Sigmoid colon (tissue), 4 donors: ENCODE measurements around the gene MLLT10.

Source experiments
- CTCF ChIP-seq, 4 experiments: fragments of 450-650 bp in 3 of 4; fragments of 200-600 bp in 1 of 4; IDR thresholded peaks; one replicate each; pipeline ENCODE4 v1.5.1; 2016 to 2019; ENCODE audit warnings: antibody characterized with exemption in 4 of 4, mild to moderate bottlenecking in 3 of 4, moderate library complexity in 2 of 4
- EP300 ChIP-seq, 4 donors: sonication (generic); formaldehyde crosslinking; IDR thresholded peaks; one replicate each; pipeline ENCODE4 v1.6.1; 2017; ENCODE audit warnings: antibody characterized with exemption in 4 of 4
- POLR2AphosphoS5 ChIP-seq, 4 donors: sonication (generic); formaldehyde crosslinking; IDR thresholded peaks; one replicate each; pipeline ENCODE4 v1.6.1; 2017; ENCODE audit warnings: antibody characterized with exemption in 4 of 4

GRCh38 chr10:21604651-21605050 is 70.6 kb downstream of the MLLT10 start:
- TF ChIP-seq CTCF (IDR thresholded peaks at IDR 0.05), result no peak
- TF ChIP-seq EP300 (IDR thresholded peaks at IDR 0.05), result no peak
- no peak for TF ChIP-seq POLR2AphosphoS5 (IDR thresholded peaks at IDR 0.05)
